H9 (cell line): Measurements from ENCODE around the gene TMEM129. TPM values are rescaled to one million over a fixed set of nuclear protein-coding genes. Genes with fewer than 3 reads are reported as not detected.

ENCODE experiments used
- DNase-seq: peaks from one replicate; pipeline ENCODE4 v3.0.0-alpha.2; 2017
- H2AFZ ChIP-seq: one replicate; pipeline ENCODE4 v1.6.1; 2013; ENCODE audit warnings: mild to moderate bottlenecking, low read length, control low read depth, moderate library complexity
- H2AK5ac ChIP-seq: 2 replicates; pipeline ENCODE4 v1.6.1; 2013; ENCODE audit warnings: low read length, control low read depth, mixed read lengths; ENCODE audit not compliant: insufficient read length
- H2BK120ac ChIP-seq: one replicate; pipeline ENCODE4 v1.6.1; 2013; ENCODE audit warnings: low read depth, mild to moderate bottlenecking, low read length, control low read depth, inconsistent platforms; ENCODE audit not compliant: poor library complexity, severe bottlenecking
- H2BK12ac ChIP-seq: 2 replicates; pipeline ENCODE4 v1.6.1; 2013; ENCODE audit warnings: low read length, control low read depth, mixed read lengths, low read depth; ENCODE audit not compliant: insufficient read length
- H2BK15ac ChIP-seq: 2 replicates; pipeline ENCODE4 v1.6.1; 2013; ENCODE audit warnings: low read depth, low read length, control low read depth
- H2BK20ac ChIP-seq: one replicate; pipeline ENCODE4 v1.6.1; 2013; ENCODE audit warnings: low read depth, mild to moderate bottlenecking, low read length, control low read depth, inconsistent platforms; ENCODE audit not compliant: poor library complexity, severe bottlenecking
- H2BK5ac ChIP-seq: 2 replicates; pipeline ENCODE4 v1.6.1; 2013; ENCODE audit warnings: low read length, control low read depth, mixed read lengths; ENCODE audit not compliant: insufficient read length
- H3K14ac ChIP-seq: 2 replicates; pipeline ENCODE4 v1.6.1; 2013; ENCODE audit warnings: low read length, control low read depth; ENCODE audit not compliant: insufficient read depth
- H3K18ac ChIP-seq: 2 replicates; pipeline ENCODE4 v1.6.1; 2013; ENCODE audit warnings: low read depth, mild to moderate bottlenecking, mixed read lengths, low read length, control low read depth; ENCODE audit not compliant: insufficient read length
- H3K23ac ChIP-seq: 2 replicates; pipeline ENCODE4 v1.6.1; 2013; ENCODE audit warnings: low read length, control low read depth, mixed read lengths, low read depth; ENCODE audit not compliant: insufficient read length
- H3K23me2 ChIP-seq: 2 replicates; pipeline ENCODE4 v1.6.1; 2013; ENCODE audit warnings: low read depth, mild to moderate bottlenecking, mixed read lengths, low read length, control low read depth; ENCODE audit not compliant: insufficient read length, poor library complexity, severe bottlenecking
- H3K27ac ChIP-seq: 2 replicates; pipeline ENCODE4 v1.5.1; 2013; ENCODE audit warnings: low read length, control low read depth, mixed read lengths, low read depth; ENCODE audit not compliant: insufficient read length
- H3K27me3 ChIP-seq: 2 replicates; pipeline ENCODE4 v1.6.1; 2013; ENCODE audit warnings: low read length, control low read depth, inconsistent platforms; ENCODE audit not compliant: insufficient read depth
- H3K4ac ChIP-seq: 2 replicates; pipeline ENCODE4 v1.6.1; 2013; ENCODE audit warnings: low read depth, mild to moderate bottlenecking, control low read depth, inconsistent platforms, low read length, moderate library complexity
- H3K4me1 ChIP-seq: 2 replicates; pipeline ENCODE4 v1.6.1; 2013; ENCODE audit warnings: low read length, control low read depth, inconsistent platforms; ENCODE audit not compliant: insufficient read depth
- H3K4me2 ChIP-seq: 2 replicates; pipeline ENCODE4 v1.6.1; 2013; ENCODE audit warnings: low read length, control low read depth, mixed read lengths; ENCODE audit not compliant: insufficient read length, insufficient read depth
- H3K56ac ChIP-seq: 2 replicates; pipeline ENCODE4 v1.6.1; 2013; ENCODE audit warnings: low read depth, mild to moderate bottlenecking, mixed read lengths, low read length, control low read depth; ENCODE audit not compliant: insufficient read length
- H3K79me1 ChIP-seq: 2 replicates; pipeline ENCODE4 v1.6.1; 2013; ENCODE audit warnings: low read depth, mild to moderate bottlenecking, moderate library complexity, low read length, control low read depth, inconsistent platforms; ENCODE audit not compliant: insufficient read depth, poor library complexity, severe bottlenecking
- H3K79me2 ChIP-seq: 2 replicates; pipeline ENCODE4 v1.6.1; 2013; ENCODE audit warnings: low read length, control low read depth, inconsistent platforms; ENCODE audit not compliant: insufficient read depth
- H3K9ac ChIP-seq: 2 replicates; pipeline ENCODE4 v1.6.1; 2013; ENCODE audit warnings: low read length, control low read depth, mixed read lengths; ENCODE audit not compliant: insufficient read length; ENCODE audit errors: extremely low read depth
- H3K9me3 ChIP-seq: one replicate; pipeline ENCODE4 v1.6.1; 2013; ENCODE audit warnings: low read depth, low read length, inconsistent platforms; ENCODE audit not compliant: control insufficient read depth
- H3T11ph ChIP-seq: one replicate; pipeline ENCODE4 v1.6.1; 2013; ENCODE audit warnings: mild to moderate bottlenecking, low read length, control low read depth, inconsistent platforms
- H4K20me1 ChIP-seq: one replicate; pipeline ENCODE4 v1.6.1; 2013; ENCODE audit not compliant: control insufficient read depth, insufficient read length, insufficient read depth
- H4K5ac ChIP-seq: 2 replicates; pipeline ENCODE4 v1.6.1; 2013; ENCODE audit warnings: low read depth, mild to moderate bottlenecking, mixed read lengths, low read length, control low read depth; ENCODE audit not compliant: insufficient read length
- H4K8ac ChIP-seq: replicated peaks from 2 replicates; pipeline ENCODE4 v1.6.1; 2013; ENCODE audit warnings: low read length, control low read depth, mixed read lengths, low read depth; ENCODE audit not compliant: insufficient read length
- H4K91ac ChIP-seq: 2 replicates; pipeline ENCODE4 v1.6.1; 2013; ENCODE audit warnings: low read depth, mild to moderate bottlenecking, moderate library complexity, mixed read lengths, low read length, control low read depth; ENCODE audit not compliant: insufficient read length
- H3K27ac Mint-ChIP-seq, 3 experiments: 2 replicates in 2 of 3; 3 replicates in 1 of 3; pipeline ENCODE4 v1.8.0; 2020 to 2021; ENCODE audit warnings: mixed read lengths in 3 of 3, mild to moderate bottlenecking in 1 of 3, moderate library complexity in 1 of 3
- H3K27me3 Mint-ChIP-seq: 2 replicates; pipeline ENCODE4 v1.8.0; 2021; ENCODE audit warnings: low read depth, mild to moderate bottlenecking, moderate library complexity, mixed read lengths
- H3K36me3 Mint-ChIP-seq, 3 experiments: 2 replicates in 2 of 3; 3 replicates in 1 of 3; pipeline ENCODE4 v1.8.0; 2020 to 2021; ENCODE audit warnings: low read depth in 3 of 3, mixed read lengths in 3 of 3; ENCODE audit not compliant: insufficient read depth in 1 of 3
- H3K4me1 Mint-ChIP-seq, 2 experiments: 2 replicates each; pipeline ENCODE4 v1.8.0; 2020; ENCODE audit warnings: mixed read lengths in 2 of 2
- H3K4me3 Mint-ChIP-seq, 2 experiments: 2 replicates in 1 of 2; 3 replicates in 1 of 2; pipeline ENCODE4 v1.8.0; 2020 to 2021; ENCODE audit warnings: mild to moderate bottlenecking in 2 of 2, mixed read lengths in 2 of 2, moderate library complexity in 1 of 2
- H3K9me3 Mint-ChIP-seq, 2 experiments: 2 replicates in 1 of 2; 3 replicates in 1 of 2; pipeline ENCODE4 v1.8.0; 2020; ENCODE audit warnings: mild to moderate bottlenecking in 2 of 2, mixed read lengths in 2 of 2, moderate library complexity in 1 of 2
- WGBS: extraction: QIAGEN DNeasy Blood & Tissue Kit; methylation state at CpG from one replicate; pipeline ENCODE4 v1.1.7; 2013; ENCODE audit warnings: missing lambda C conversion rate, low lambda C conversion rate, mixed read lengths; ENCODE audit not compliant: insufficient read length; ENCODE audit errors: extremely low coverage; 5-methylcytosine and 5-hydroxymethylcytosine counted together
- total RNA-seq: library from RNA; stranded (reverse); gene quantifications from 2 replicates; pipeline ENCODE4 v1.2.1, GENCODE V29; 2021
- TF ChIP-seq, protein P1 (sequence below): fragments of 200-600 bp; sonication (generic); conservative IDR thresholded peaks from 3 replicates; pipeline ENCODE4 v1.8.0; 2021; ENCODE audit warnings: antibody characterized with exemption, mild to moderate bottlenecking

The TMEM129 gene
- total RNA-seq, 1 experiment from 2014 or later: 27.3 TPM

DNA sequence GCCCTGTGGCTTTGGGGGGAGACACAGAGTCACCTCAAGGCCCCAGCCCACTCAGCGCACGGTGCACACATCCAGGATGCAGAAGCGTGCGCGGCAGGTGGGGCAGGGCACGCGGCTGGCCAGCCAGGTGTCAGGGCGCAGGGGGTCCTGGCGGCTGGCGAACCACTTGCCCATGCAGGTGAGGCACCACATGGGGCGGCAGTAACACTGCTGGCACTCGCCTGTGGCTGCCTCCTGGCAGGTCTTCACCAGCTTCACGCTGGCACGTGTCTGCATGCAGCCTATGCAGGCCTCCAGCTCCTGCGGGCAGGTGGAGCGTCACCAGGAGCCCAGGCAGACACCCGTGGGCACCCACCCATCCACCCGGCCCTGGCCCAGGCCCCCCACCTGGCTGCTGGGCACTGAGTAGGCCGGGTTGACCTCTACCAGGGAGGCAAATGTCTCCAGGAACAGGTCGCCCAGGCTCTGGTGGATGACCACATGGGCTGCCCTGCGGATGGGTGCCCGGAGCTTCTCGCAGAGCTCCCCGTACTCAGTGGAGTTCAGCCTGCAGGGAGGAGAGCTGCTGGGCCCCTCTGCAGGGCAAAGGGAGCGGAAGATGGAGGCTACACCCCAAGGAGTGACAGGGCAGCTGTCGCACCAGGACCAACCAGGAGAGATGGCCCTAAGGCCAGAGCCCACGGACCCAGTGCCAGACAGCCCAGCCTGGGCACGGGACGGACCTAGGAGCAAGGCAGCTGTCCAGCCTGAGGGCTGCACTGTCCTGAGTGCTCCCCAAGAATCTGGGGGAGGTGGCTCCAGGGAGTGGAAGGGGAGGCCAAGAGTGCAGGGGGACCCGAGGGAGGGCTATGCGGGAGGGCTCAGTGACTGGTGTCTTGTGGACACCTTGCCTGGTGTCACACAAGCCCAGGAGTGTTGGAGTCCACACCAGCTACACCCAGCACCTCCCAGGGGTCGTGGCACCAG lies 3.7 kb downstream of the TMEM129 start:
- H3K79me1 ChIP-seq: peaks cover 7% of the 10 kb centered on the region
- H2BK120ac ChIP-seq: no peak overlapping the region
- no CpG with 5 or more reads among the region's 32 CpGs for WGBS
- H2AFZ ChIP-seq: no peak overlapping the region
- H3K23ac ChIP-seq: no peak overlapping the region
- no peak overlapping the region for H3T11ph ChIP-seq
- H3K27ac ChIP-seq: no peak overlapping the region
- DNase-seq: peak; percentile 23
- no peak overlapping the region for H3K18ac ChIP-seq
- peak overlapping the region in 1 of 2 experiments; percentile 61; a peak in 2 of 5 replicates for H3K4me3 Mint-ChIP-seq
- H3K14ac ChIP-seq: no peak overlapping the region
- no peak overlapping the region for H2AK5ac ChIP-seq
- H3K27ac Mint-ChIP-seq: no peak overlapping the region; a peak in 1 of 7 replicates
- no peaks in the 10 kb centered on the region for H3K9me3 ChIP-seq
- H3K36me3 Mint-ChIP-seq: peaks cover 3 to 21% (median 19%) of the 10 kb centered on the region in 3 experiments; a peak in 6 of 7 replicates
- H3K4me2 ChIP-seq: no peak overlapping the region
- no peak overlapping the region for H3K4ac ChIP-seq
- H4K8ac ChIP-seq: no peak overlapping the region
- H3K4me1 Mint-ChIP-seq: peaks cover 21 to 32% of the 10 kb centered on the region in 2 experiments
- TF ChIP-seq, protein P1, sequence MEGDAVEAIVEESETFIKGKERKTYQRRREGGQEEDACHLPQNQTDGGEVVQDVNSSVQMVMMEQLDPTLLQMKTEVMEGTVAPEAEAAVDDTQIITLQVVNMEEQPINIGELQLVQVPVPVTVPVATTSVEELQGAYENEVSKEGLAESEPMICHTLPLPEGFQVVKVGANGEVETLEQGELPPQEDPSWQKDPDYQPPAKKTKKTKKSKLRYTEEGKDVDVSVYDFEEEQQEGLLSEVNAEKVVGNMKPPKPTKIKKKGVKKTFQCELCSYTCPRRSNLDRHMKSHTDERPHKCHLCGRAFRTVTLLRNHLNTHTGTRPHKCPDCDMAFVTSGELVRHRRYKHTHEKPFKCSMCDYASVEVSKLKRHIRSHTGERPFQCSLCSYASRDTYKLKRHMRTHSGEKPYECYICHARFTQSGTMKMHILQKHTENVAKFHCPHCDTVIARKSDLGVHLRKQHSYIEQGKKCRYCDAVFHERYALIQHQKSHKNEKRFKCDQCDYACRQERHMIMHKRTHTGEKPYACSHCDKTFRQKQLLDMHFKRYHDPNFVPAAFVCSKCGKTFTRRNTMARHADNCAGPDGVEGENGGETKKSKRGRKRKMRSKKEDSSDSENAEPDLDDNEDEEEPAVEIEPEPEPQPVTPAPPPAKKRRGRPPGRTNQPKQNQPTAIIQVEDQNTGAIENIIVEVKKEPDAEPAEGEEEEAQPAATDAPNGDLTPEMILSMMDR: no peak
- no peak overlapping the region for H2BK12ac ChIP-seq
- no peaks in the 10 kb centered on the region for H4K20me1 ChIP-seq
- H3K56ac ChIP-seq: no peak overlapping the region
- H4K5ac ChIP-seq: no peak overlapping the region
- peaks cover 20% of the 10 kb centered on the region for H3K23me2 ChIP-seq
- peaks cover 7% of the 10 kb centered on the region; the same call in 1 of the 2 replicates for H3K79me2 ChIP-seq
- no peaks in the 10 kb centered on the region for H3K27me3 ChIP-seq
- no peaks in the 10 kb centered on the region for H3K9me3 Mint-ChIP-seq
- no peak overlapping the region for H4K91ac ChIP-seq
- H3K9ac ChIP-seq: no peak overlapping the region
- no peak overlapping the region for H2BK20ac ChIP-seq
- H2BK15ac ChIP-seq: no peak overlapping the region
- no peaks in the 10 kb centered on the region for H3K4me1 ChIP-seq
- H2BK5ac ChIP-seq: no peak overlapping the region
- H3K27me3 Mint-ChIP-seq: no peaks in the 10 kb centered on the region; the same call in 1 of the 2 replicates
